ENCODE results near the gene COL2A1. TPM values are rescaled to one million over a fixed set of nuclear protein-coding genes. Genes with fewer than 3 reads are reported as not detected.

The COL2A1 gene
- total and polyA plus RNA-seq, 8 donors, result 2.2 to 14.5 (median 6.8) TPM; not detected in 2

GRCh38 chr12:48024735-48025134 lies 20.5 kb upstream of the COL2A1 start:
- TF ChIP-seq POLR2A (IDR thresholded peaks at IDR 0.05) (no peak), CTCF (IDR thresholded peaks at IDR 0.05) (no peak), EP300 (IDR thresholded peaks at IDR 0.05) (no peak), POLR2AphosphoS5 (IDR thresholded peaks at IDR 0.05) (no peak)
- DNase-seq, result no peak
- 76 to 83% (median 77%) methylated on average over 9 of the region's 9 CpGs for WGBS, 5 donors
- intact Hi-C loops (cut with DNase I; ENCODE audit: low total_unique reads), result no loop called here
- H3K9me3 ChIP-seq, result no peaks in the 10 kb centered on the region
- no peaks in the 10 kb centered on the region for H3K36me3 ChIP-seq
- peaks cover 19 to 27% (median 22%) of the 10 kb centered on the region in 4 donors for H3K4me1 ChIP-seq
- no peak overlapping the region for H3K27ac ChIP-seq
- no peak overlapping the region for H3K4me3 ChIP-seq
- peaks cover 0 to 23% (median 0%) of the 10 kb centered on the region in 3 donors for H3K27me3 ChIP-seq

- TF ChIP-seq EP300 (IDR thresholded peaks at IDR 0.05) (no peak), POLR2A (IDR thresholded peaks at IDR 0.05) (no peak), CTCF (IDR thresholded peaks at IDR 0.05) (no peak), POLR2AphosphoS5 (IDR thresholded peaks at IDR 0.05) (no peak)
- H3K4me3 ChIP-seq, result no peak overlapping the region
- no peaks in the 10 kb centered on the region for H3K36me3 ChIP-seq
- intact Hi-C loops (cut with DNase I; ENCODE audit: low total_unique reads), result no loop called here
- 24 to 38% (median 33%) methylated on average over 5 of the region's 5 CpGs for WGBS, 5 donors
- H3K9me3 ChIP-seq, result no peaks in the 10 kb centered on the region
- peak overlapping the region; percentile 31 to 65 (median 62) for H3K27ac ChIP-seq
- H3K4me1 ChIP-seq, result peaks cover 19 to 27% (median 22%) of the 10 kb centered on the region in 4 donors
- peaks cover 0 to 23% (median 0%) of the 10 kb centered on the region in 3 donors for H3K27me3 ChIP-seq
- peak; percentile 63 to 74 for DNase-seq
Measured at GRCh38 chr12:48023386-48023785, 19.1 kb upstream of the COL2A1 start.

- Histone ChIP-seq H3K4me1 (peaks cover 19 to 31% (median 22%) of the 10 kb centered on the region in 4 donors), H3K36me3 (no peaks in the 10 kb centered on the region), H3K9me3 (no peaks in the 10 kb centered on the region), H3K4me3 (no peak overlapping the region), H3K27ac (peak overlapping the region; percentile 31 to 65 (median 62)), H3K27me3 (peaks cover 0 to 22% (median 0%) of the 10 kb centered on the region in 3 donors)
- intact Hi-C loops (cut with DNase I; ENCODE audit: low total_unique reads), result no loop called here
- 52 to 61% (median 53%) methylated on average over 7 of the region's 7 CpGs for WGBS, 5 donors
- TF ChIP-seq POLR2A (IDR thresholded peaks at IDR 0.05) (no peak), POLR2AphosphoS5 (IDR thresholded peaks at IDR 0.05) (peak in 1 of 3 donors; percentile 2)
- DNase-seq, result peak; percentile 50 to 65
Measured at GRCh38 chr12:48022676-48023385, 18.6 kb upstream of the COL2A1 start.

- H3K9me3 ChIP-seq, result no peaks in the 10 kb centered on the region
- peaks cover 19 to 31% (median 22%) of the 10 kb centered on the region in 4 donors for H3K4me1 ChIP-seq
- no peak for DNase-seq
- no peaks in the 10 kb centered on the region for H3K36me3 ChIP-seq
- no peak overlapping the region for H3K4me3 ChIP-seq
- TF ChIP-seq POLR2AphosphoS5 (IDR thresholded peaks at IDR 0.05) (no peak), CTCF (IDR thresholded peaks at IDR 0.05) (no peak)
- H3K27ac ChIP-seq, result peak overlapping the region in 3 of 5 donors; percentile 2 to 65 (median 25)
- WGBS, 5 donors, result 31 to 56% (median 40%) methylated on average over 3 of the region's 3 CpGs
- intact Hi-C loops (cut with DNase I; ENCODE audit: low total_unique reads), result no loop called here
- peaks cover 0 to 20% (median 0%) of the 10 kb centered on the region in 3 donors for H3K27me3 ChIP-seq
Measured at GRCh38 chr12:48022180-48022521, 17.9 kb upstream of the COL2A1 start.

Data from stomach (tissue), 9 donors.